ENCODE measurements around the gene CDH23.

The CDH23 gene

GRCh38 chr10:71374481-71375233, 22.1 kb upstream of the CDH23 start:
- TF ChIP-seq, protein P1, sequence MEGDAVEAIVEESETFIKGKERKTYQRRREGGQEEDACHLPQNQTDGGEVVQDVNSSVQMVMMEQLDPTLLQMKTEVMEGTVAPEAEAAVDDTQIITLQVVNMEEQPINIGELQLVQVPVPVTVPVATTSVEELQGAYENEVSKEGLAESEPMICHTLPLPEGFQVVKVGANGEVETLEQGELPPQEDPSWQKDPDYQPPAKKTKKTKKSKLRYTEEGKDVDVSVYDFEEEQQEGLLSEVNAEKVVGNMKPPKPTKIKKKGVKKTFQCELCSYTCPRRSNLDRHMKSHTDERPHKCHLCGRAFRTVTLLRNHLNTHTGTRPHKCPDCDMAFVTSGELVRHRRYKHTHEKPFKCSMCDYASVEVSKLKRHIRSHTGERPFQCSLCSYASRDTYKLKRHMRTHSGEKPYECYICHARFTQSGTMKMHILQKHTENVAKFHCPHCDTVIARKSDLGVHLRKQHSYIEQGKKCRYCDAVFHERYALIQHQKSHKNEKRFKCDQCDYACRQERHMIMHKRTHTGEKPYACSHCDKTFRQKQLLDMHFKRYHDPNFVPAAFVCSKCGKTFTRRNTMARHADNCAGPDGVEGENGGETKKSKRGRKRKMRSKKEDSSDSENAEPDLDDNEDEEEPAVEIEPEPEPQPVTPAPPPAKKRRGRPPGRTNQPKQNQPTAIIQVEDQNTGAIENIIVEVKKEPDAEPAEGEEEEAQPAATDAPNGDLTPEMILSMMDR (IDR thresholded peaks at IDR 0.05; ENCODE audit: control insufficient read depth, extremely low read depth, insufficient read depth): no peak
- H3K4me3 ChIP-seq (ENCODE audit: low read depth, low read length): no peak overlapping the region

DNA sequence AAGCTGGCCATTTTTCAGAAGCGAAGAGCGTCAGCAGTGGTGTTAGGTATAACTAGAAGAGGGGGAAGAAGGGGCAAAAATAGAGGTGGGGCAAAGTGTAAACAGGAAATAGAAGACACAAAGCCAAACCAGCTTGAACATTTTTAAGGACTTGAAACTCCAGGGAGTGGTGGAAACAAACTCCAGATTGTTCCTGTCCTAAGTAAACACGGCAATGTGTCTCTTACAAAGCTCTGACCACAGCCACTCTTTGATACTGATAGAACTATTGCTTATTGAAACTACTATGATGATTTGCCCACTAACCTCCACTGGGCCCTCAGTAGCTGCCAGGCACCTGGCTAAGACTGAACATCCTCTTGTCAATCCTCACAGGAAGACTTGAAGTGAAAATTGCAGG, 20.8 kb upstream of the CDH23 start:
- DNase-seq (ENCODE audit: low read depth): no peak
- no peak overlapping the region for H3K4me3 ChIP-seq (ENCODE audit: low read depth, low read length)
- TF ChIP-seq, protein P1 (IDR thresholded peaks at IDR 0.05; ENCODE audit: control insufficient read depth, extremely low read depth, insufficient read depth): no peak

More at GRCh38 chr10:71374481-71375233, 22.1 kb upstream of the CDH23 start:
- DNase-seq (ENCODE audit: low read depth): no peak

GRCh38 chr10:71378336-71379117, 18.2 kb upstream of the CDH23 start:
- no peak overlapping the region for H3K4me3 ChIP-seq (ENCODE audit: low read depth, low read length)
- no peak for DNase-seq (ENCODE audit: low read depth)
- TF ChIP-seq, protein P1 (IDR thresholded peaks at IDR 0.05; ENCODE audit: control insufficient read depth, extremely low read depth, insufficient read depth): no peak

GRCh38 chr10:71379118-71379766, 17.5 kb upstream of the CDH23 start:
- DNase-seq (ENCODE audit: low read depth): no peak
- TF ChIP-seq, protein P1 (IDR thresholded peaks at IDR 0.05; ENCODE audit: control insufficient read depth, extremely low read depth, insufficient read depth): no peak

GRCh38 chr10:71380841-71381240, 15.9 kb upstream of the CDH23 start:
- DNase-seq (ENCODE audit: low read depth): no peak
- no peak overlapping the region for H3K4me3 ChIP-seq (ENCODE audit: low read depth, low read length)
- TF ChIP-seq, protein P1 (IDR thresholded peaks at IDR 0.05; ENCODE audit: control insufficient read depth, extremely low read depth, insufficient read depth): no peak

More at GRCh38 chr10:71379118-71379766, 17.5 kb upstream of the CDH23 start:
- H3K4me3 ChIP-seq (ENCODE audit: low read depth, low read length): no peak overlapping the region

DNA sequence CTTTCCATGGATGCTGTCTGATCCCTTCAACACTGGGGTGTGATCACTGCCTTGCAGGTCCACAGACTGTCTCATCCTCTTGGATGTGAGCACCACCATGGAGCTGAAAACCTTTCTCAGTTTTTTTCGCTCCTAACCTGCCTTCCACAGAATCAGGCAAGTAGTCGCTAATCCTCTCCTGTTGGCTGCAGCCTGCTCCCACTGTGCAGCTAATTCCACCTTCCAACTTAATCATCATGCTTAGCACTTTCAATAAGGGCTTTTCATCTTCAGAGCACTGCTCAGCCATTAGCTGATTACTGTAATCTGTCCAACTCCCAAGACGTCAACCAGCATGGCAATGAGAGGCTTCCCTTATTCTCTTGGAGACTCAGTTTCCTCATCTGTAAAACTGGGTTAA, 15.1 kb upstream of the CDH23 start:
- no peak for DNase-seq (ENCODE audit: low read depth)
- H3K4me3 ChIP-seq (ENCODE audit: low read depth, low read length): no peak overlapping the region
- TF ChIP-seq, protein P1 (IDR thresholded peaks at IDR 0.05; ENCODE audit: control insufficient read depth, extremely low read depth, insufficient read depth): no peak
